Measurements from ENCODE around the gene DPH1.

The DPH1 gene

DNA sequence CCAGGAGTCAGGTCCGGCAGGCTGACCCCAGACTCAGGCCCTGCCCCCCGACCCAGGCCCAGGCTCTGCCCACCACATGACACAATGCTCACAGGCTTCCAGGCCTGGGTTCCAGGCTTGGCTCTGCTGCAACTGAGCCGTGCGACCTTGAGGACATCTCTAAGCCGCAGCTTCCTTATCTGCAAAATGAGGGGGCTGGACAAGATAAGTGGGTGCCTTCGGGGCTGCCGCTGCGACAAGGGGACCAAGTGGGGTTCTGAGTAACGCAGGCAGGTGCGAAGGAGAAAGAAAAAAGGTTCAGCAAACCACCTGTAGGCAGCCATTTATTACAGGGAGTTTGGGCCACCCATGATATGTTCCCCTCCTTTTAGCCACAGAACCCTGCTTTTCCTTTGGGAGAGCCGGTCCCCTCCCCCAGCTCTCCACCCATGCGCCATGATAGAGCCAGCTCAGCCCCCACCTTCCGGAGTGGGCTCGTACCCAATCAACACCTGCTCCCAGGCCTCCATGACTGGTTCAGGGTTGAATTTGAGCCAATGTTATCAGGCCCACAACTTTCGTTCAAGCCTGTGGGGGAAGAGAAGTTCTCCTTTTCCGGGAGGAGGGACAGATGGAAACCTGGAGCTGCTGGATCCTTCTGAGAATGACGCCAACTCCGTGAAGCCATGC lies 43.0 kb upstream of the DPH1 start:
- no peak for DNase-seq (ENCODE audit: low read depth)
- H3K4me3 ChIP-seq (ENCODE audit: low read depth, low read length) = no peak overlapping the region
- no peak for TF ChIP-seq MAX (IDR thresholded peaks at IDR 0.05; ENCODE audit: low read depth, low read length)

- no peak for DNase-seq (ENCODE audit: low read depth)
- no peak overlapping the region for H3K4me3 ChIP-seq (ENCODE audit: low read depth, low read length)
- TF ChIP-seq POLR2A (IDR thresholded peaks at IDR 0.05; ENCODE audit: extremely low read depth, insufficient read length) (no peak), CTCF (IDR thresholded peaks at IDR 0.05; ENCODE audit: low read depth, low read length) (no peak), MYC (IDR thresholded peaks at IDR 0.05; ENCODE audit: low read depth, low read length) (no peak)
These were observed 40.8 kb upstream of the DPH1 start for GRCh38 chr17:1989135-1989534.

GRCh38 chr17:1992541-1992940 lies 37.4 kb upstream of the DPH1 start:
- TF ChIP-seq POLR2A (IDR thresholded peaks at IDR 0.05; ENCODE audit: extremely low read depth, insufficient read length) = no peak
- no peak for TF ChIP-seq CTCF (IDR thresholded peaks at IDR 0.05; ENCODE audit: low read depth, low read length)
- no peak for TF ChIP-seq MAX (IDR thresholded peaks at IDR 0.05; ENCODE audit: low read depth, low read length)
- TF ChIP-seq MYC (IDR thresholded peaks at IDR 0.05; ENCODE audit: low read depth, low read length) = no peak
- H3K4me3 ChIP-seq (ENCODE audit: low read depth, low read length) = no peak overlapping the region
- no peak for DNase-seq (ENCODE audit: low read depth)

DNA sequence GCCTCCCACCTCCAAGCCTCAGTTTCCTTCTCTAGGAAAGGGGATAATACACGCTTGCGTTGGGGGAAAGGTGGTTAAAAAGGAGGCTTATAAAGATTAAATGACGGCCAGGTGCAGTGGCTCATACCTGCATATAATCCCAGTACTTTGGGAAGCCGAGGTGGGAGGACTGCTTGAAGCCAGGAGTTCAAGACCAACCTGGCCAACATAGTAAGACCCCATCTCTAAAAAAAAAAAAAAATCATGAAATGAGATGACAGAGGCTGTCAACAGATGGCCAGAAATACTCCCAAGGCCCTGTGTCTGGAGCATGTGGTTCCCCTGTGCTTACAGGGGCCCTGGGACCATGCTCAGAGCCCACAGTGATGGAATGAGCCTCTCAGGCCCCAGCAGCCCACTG lies 35.2 kb upstream of the DPH1 start:
- DNase-seq (ENCODE audit: low read depth) = no peak
- no peak overlapping the region for H3K4me3 ChIP-seq (ENCODE audit: low read depth, low read length)
- TF ChIP-seq MYC (IDR thresholded peaks at IDR 0.05; ENCODE audit: low read depth, low read length) = no peak
- TF ChIP-seq CTCF (IDR thresholded peaks at IDR 0.05; ENCODE audit: low read depth, low read length) = no peak
- TF ChIP-seq POLR2A (IDR thresholded peaks at IDR 0.05; ENCODE audit: extremely low read depth, insufficient read length) = no peak
- TF ChIP-seq MAX (IDR thresholded peaks at IDR 0.05; ENCODE audit: low read depth, low read length) = no peak

GRCh38 chr17:1995321-1995892 lies 34.5 kb upstream of the DPH1 start:
- TF ChIP-seq MYC (IDR thresholded peaks at IDR 0.05; ENCODE audit: low read depth, low read length) (no peak), POLR2A (IDR thresholded peaks at IDR 0.05; ENCODE audit: extremely low read depth, insufficient read length) (no peak), MAX (IDR thresholded peaks at IDR 0.05; ENCODE audit: low read depth, low read length) (no peak), CTCF (IDR thresholded peaks at IDR 0.05; ENCODE audit: low read depth, low read length) (no peak)
- H3K4me3 ChIP-seq (ENCODE audit: low read depth, low read length) = no peak overlapping the region
- no peak for DNase-seq (ENCODE audit: low read depth)

DNA sequence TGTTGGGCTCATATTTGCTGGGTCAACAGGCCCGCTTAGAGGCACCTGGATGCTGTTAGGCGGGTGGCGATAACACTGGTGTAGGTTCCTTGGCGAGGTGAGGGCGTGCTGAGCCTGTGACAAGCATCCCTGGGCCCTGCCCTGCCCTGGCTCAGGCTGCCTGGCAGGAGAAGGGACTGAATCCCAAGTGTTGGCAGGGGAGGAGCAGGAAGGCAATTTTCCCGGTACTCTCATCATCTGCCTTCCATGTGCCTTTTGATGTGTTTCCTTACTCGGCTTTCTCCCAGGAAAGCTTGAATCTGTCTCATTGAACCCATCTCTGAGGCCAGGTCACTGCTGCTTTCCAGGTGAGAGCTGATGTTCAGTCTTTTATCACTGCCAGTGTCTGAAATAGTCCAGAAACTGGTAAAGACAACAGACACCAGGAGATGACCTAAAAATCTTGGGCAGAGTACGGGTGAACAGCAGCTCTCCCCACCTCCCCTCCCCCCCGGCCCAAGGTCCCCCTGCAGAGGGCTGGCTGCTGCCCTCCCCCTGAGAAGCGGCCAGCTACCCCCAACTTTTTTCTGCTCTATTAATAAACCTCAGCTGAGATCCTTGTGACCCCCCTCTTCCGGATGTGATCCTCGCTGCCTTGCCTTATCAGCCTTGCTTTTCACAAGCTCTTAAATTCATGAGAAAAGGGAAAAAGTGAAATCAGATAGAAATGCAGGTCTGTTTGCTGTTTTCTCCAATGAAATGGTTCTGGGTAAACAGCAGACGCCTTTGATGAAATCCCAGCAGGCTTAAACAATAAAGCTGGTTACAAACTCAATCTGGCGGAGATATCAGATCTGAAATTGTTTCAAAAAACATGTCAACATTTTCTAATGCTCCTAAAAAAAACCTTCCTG lies 33.8 kb upstream of the DPH1 start:
- TF ChIP-seq POLR2A (IDR thresholded peaks at IDR 0.05; ENCODE audit: extremely low read depth, insufficient read length) (no peak), CTCF (IDR thresholded peaks at IDR 0.05; ENCODE audit: low read depth, low read length) (no peak), MAX (IDR thresholded peaks at IDR 0.05; ENCODE audit: low read depth, low read length) (no peak), MYC (IDR thresholded peaks at IDR 0.05; ENCODE audit: low read depth, low read length) (no peak)
- no peak for DNase-seq (ENCODE audit: low read depth)
- H3K4me3 ChIP-seq (ENCODE audit: low read depth, low read length) = no peak overlapping the region
